ENCODE data around the gene CEP112. TPM values are rescaled to one million over a fixed set of nuclear protein-coding genes. Genes with fewer than 3 reads are reported as not detected.

The CEP112 gene
- total and polyA plus RNA-seq, 2 donors (not counting 3 experiments of a cell fraction or from before 2014, with no cell fraction given), result 1.5 to 25.3 TPM

DNA sequence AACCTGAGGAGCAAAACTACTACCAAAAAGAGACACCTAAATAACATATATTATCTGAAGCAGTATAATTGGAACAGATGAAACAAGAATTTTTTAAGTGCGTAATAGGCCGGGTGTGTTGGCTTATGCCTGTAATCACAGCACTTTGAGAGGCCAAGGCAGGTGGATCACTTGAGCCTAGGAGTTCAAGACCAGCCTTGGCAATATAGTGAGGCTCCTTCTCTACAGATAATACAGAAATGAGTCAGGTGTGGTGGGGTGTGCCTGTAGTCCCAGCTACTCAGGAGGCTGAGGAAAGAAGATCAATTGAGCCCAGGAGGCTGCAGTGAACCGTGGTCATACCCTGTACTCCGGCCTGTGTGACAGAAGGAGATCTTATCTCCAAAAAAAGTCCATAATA lies 336.3 kb downstream of the CEP112 start:
- POLR2A ChIA-PET, result no interaction called here
- no peaks in the 10 kb centered on the region for H3K79me2 ChIP-seq (ENCODE audit: control insufficient read depth, insufficient read depth, low read length)
- H3K27ac ChIP-seq (ENCODE audit: insufficient read depth, low read depth, low read length), result no peak overlapping the region
- no peak overlapping the region for H2AFZ ChIP-seq (ENCODE audit: low read depth, low read length)
- H3K9me3 ChIP-seq (replicated peaks; ENCODE audit: control insufficient read depth, insufficient read depth, low read length), result no peaks in the 10 kb centered on the region
- H3K36me3 ChIP-seq (ENCODE audit: control insufficient read depth in 2 of 2, extremely low read depth in 1 of 2, insufficient read depth in 2 of 2, low read length in 2 of 2), result no peaks in the 10 kb centered on the region
- CTCF ChIA-PET, result interaction anchor here (1.5 kb wide), 1 partner anchor 310 kb away, joined by 5 read pairs; no protein-coding TSS in a partner anchor
- dilution Hi-C loops (cut with MboI; ENCODE audit: extremely low pct_ligation_motif_present, low sequenced_read_pairs), result no loop called here
- DNase-seq (ENCODE audit: low read depth, low spot score) (no peak), FAIRE-seq (no peak)
- no peak overlapping the region for H3K9ac ChIP-seq (replicated peaks; ENCODE audit: extremely low read depth, insufficient read depth, low read length)
- intact Hi-C loops (cut with micrococcal nuclease), result no loop called here
- no peaks in the 10 kb centered on the region for H4K20me1 ChIP-seq (replicated peaks; ENCODE audit: control insufficient read depth, extremely low read depth, insufficient read depth, low read length)
- H3K4me2 ChIP-seq (ENCODE audit: insufficient read depth, low read length), result no peak overlapping the region
- no peaks in the 10 kb centered on the region for H3K27me3 ChIP-seq (ENCODE audit: control insufficient read depth in 2 of 2, insufficient read depth in 2 of 2, low read length in 2 of 2)
- H3K4me3 ChIP-seq (replicated peaks in 1 of 3; ENCODE audit: insufficient read depth in 1 of 3, low read depth in 1 of 3, low read length in 3 of 3), result no peak overlapping the region
- TF ChIP-seq JUN (IDR thresholded peaks at IDR 0.05; ENCODE audit: borderline replicate concordance, insufficient read depth, insufficient read length, low read depth) (no peak), MYC (IDR thresholded peaks at IDR 0.05; ENCODE audit: low read depth, low read length) (no peak), EZH2 (IDR thresholded peaks at IDR 0.05; ENCODE audit: borderline replicate concordance, low read depth, low read length, severe bottlenecking) (no peak), POLR2A (IDR thresholded peaks at IDR 0.05; ENCODE audit: low read depth, low read length) (no peak), FOS (IDR thresholded peaks at IDR 0.05; ENCODE audit: borderline replicate concordance, insufficient read depth, low read length) (no peak), POLR2AphosphoS5 (IDR thresholded peaks at IDR 0.05; ENCODE audit: insufficient read depth, low read depth, low read length) (no peak), GATA2 (IDR thresholded peaks at IDR 0.05; ENCODE audit: insufficient read depth, insufficient read length, low read depth, low read length) (no peak)
- TF ChIP-seq, protein P1, sequence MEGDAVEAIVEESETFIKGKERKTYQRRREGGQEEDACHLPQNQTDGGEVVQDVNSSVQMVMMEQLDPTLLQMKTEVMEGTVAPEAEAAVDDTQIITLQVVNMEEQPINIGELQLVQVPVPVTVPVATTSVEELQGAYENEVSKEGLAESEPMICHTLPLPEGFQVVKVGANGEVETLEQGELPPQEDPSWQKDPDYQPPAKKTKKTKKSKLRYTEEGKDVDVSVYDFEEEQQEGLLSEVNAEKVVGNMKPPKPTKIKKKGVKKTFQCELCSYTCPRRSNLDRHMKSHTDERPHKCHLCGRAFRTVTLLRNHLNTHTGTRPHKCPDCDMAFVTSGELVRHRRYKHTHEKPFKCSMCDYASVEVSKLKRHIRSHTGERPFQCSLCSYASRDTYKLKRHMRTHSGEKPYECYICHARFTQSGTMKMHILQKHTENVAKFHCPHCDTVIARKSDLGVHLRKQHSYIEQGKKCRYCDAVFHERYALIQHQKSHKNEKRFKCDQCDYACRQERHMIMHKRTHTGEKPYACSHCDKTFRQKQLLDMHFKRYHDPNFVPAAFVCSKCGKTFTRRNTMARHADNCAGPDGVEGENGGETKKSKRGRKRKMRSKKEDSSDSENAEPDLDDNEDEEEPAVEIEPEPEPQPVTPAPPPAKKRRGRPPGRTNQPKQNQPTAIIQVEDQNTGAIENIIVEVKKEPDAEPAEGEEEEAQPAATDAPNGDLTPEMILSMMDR (IDR thresholded peaks at IDR 0.05; ENCODE audit: extremely low read depth in 1 of 2, insufficient read depth in 1 of 2, low read depth in 1 of 2, low read length in 2 of 2), result no peak
- no TSS peak for BruUV-seq (replicated peaks)
- H3K4me1 ChIP-seq (ENCODE audit: control insufficient read depth, extremely low read depth, insufficient read depth, low read length), result no peaks in the 10 kb centered on the region
- H3K9me1 ChIP-seq (replicated peaks; ENCODE audit: control insufficient read depth, extremely low read depth, insufficient read depth, low read length), result no peaks in the 10 kb centered on the region

Measured in endothelial cell of umbilical vein (primary cell).